K562 (cell line): Measurements from ENCODE around the gene CACNA1C. TPM values are rescaled to one million over a fixed set of nuclear protein-coding genes. Genes with fewer than 3 reads are reported as not detected.

ENCODE experiments used
- ATAC-seq: fragments of 200-7000 bp; cut with Tn5 transposase; 3 replicates; pipeline ENCODE4 v1.9.1; 2020; ENCODE audit warnings: moderate library complexity
- BruUV-seq: library from RNA; stranded (reverse); fragments of 400-500 nt; replicated peaks from 2 replicates; lab custom pipeline; 2021; lab: Mats Ljungman, UMichigan
- CTCF ChIA-PET: fragments of 300-600 bp; formaldehyde crosslinking; extraction: SDS; loops from one replicate; lab custom pipeline; 2021; ENCODE audit warnings: low intra/inter-chr PET ratio; lab: Yijun Ruan, JAX
- POLR2A ChIA-PET: fragments of 300-600, 350-650 bp; sonication (Branson Sonifier 250); formaldehyde crosslinking; extraction: SDS; loops from one replicate; lab custom pipeline; 2021; ENCODE audit warnings: antibody characterized with exemption, inconsistent platforms; lab: Yijun Ruan, JAX
- DNase-seq, 4 experiments: peaks; one replicate each; pipeline versions ENCODE4 v3.0.0 to v3.0.0-alpha.2; 2011 to 2018; ENCODE audit warnings: low spot score in 3 of 4, mixed read lengths in 3 of 4; ENCODE audit errors: extremely low read depth in 1 of 4
- FAIRE-seq: peaks from 2 replicates; lab custom pipeline; 2011; peaks lifted over from hg19 to GRCh38; lab: Jason Lieb, UNC
- H2AFZ ChIP-seq: 2 replicates; pipeline ENCODE4 v1.6.0; 2011; ENCODE audit warnings: low read depth, low read length, control low read depth, inconsistent platforms
- H3K27ac ChIP-seq: fragments of 200-600 bp; 3 replicates; pipeline ENCODE4 v1.8.0; 2011; ENCODE audit warnings: low read depth, mild to moderate bottlenecking, control low read depth, inconsistent platforms, low read length, moderate library complexity, mixed read lengths; ENCODE audit errors: extremely low read depth
- H3K27me3 ChIP-seq, 2 experiments: fragments of 300-600 bp in 1 of 2; 2 replicates in 1 of 2; 3 replicates in 1 of 2; pipeline versions ENCODE4 v1.6.0 to v1.8.0; 2011; ENCODE audit warnings: inconsistent platforms in 2 of 2, low read length in 2 of 2, mild to moderate bottlenecking in 1 of 2, mixed read lengths in 1 of 2, moderate library complexity in 1 of 2; ENCODE audit not compliant: control insufficient read depth in 2 of 2, insufficient read depth in 2 of 2
- H3K36me3 ChIP-seq: fragments of 300-600 bp; 3 replicates; pipeline ENCODE4 v1.8.0; 2011; ENCODE audit warnings: mild to moderate bottlenecking, low read length, inconsistent platforms; ENCODE audit not compliant: control insufficient read depth, insufficient read depth
- H3K4me1 ChIP-seq, 2 experiments: fragments of 200-600 bp in 1 of 2; replicated peaks in 1 of 2; 2 replicates in 1 of 2; 3 replicates in 1 of 2; pipeline versions ENCODE4 v1.5.1 to v1.8.0; 2011; ENCODE audit warnings: inconsistent platforms in 2 of 2, low read length in 2 of 2, mild to moderate bottlenecking in 1 of 2, mixed read lengths in 1 of 2, moderate library complexity in 1 of 2; ENCODE audit not compliant: control insufficient read depth in 2 of 2, insufficient read depth in 2 of 2
- H3K4me2 ChIP-seq: 2 replicates; pipeline ENCODE4 v1.6.1; 2011; ENCODE audit warnings: low read length, control low read depth, inconsistent platforms, mixed read lengths; ENCODE audit not compliant: insufficient read depth
- H3K4me3 ChIP-seq: fragments of 200-600 bp; sonication (generic), shearing (Covaris generic); 2 replicates; pipeline ENCODE4 v1.5.1; 2016; ENCODE audit warnings: control low read depth, inconsistent platforms
- H3K79me2 ChIP-seq: fragments of 200-600 bp; 3 replicates; pipeline ENCODE4 v1.8.0; 2011; ENCODE audit warnings: low read length, inconsistent platforms; ENCODE audit not compliant: control insufficient read depth, insufficient read depth
- H3K9ac ChIP-seq, 2 experiments: 2 replicates each; pipeline versions ENCODE4 v1.6.0 to v1.6.1; 2011; ENCODE audit warnings: low read depth in 2 of 2, low read length in 2 of 2, control low read depth in 1 of 2, inconsistent platforms in 1 of 2, mild to moderate bottlenecking in 1 of 2, mixed read lengths in 1 of 2; ENCODE audit not compliant: insufficient read depth in 1 of 2
- H3K9me1 ChIP-seq: one replicate; pipeline ENCODE4 v1.6.0; 2011; ENCODE audit warnings: inconsistent platforms, mild to moderate bottlenecking, low read length, moderate library complexity; ENCODE audit not compliant: control insufficient read depth, insufficient read depth
- H3K9me3 ChIP-seq: replicated peaks from 2 replicates; pipeline ENCODE4 v1.5.1; 2011; ENCODE audit warnings: low read depth, low read length, inconsistent platforms; ENCODE audit not compliant: control insufficient read depth, insufficient read depth
- H4K20me1 ChIP-seq: replicated peaks from 2 replicates; pipeline ENCODE4 v1.6.1; 2011; ENCODE audit warnings: low read length, inconsistent platforms, mixed read lengths; ENCODE audit not compliant: control insufficient read depth, insufficient read depth
- CREB1 ChIP-seq, 2 experiments: sonication (generic) in 1 of 2; formaldehyde crosslinking in 1 of 2; IDR thresholded peaks; 2 replicates each; pipeline versions ENCODE4 v1.6.1 to v1.8.0; 2012 to 2022; ENCODE audit warnings: inconsistent platforms in 1 of 2, mild to moderate bottlenecking in 1 of 2, missing genetic modification reagents in 1 of 2, moderate library complexity in 1 of 2
- E2F6 ChIP-seq, 2 experiments: IDR thresholded peaks; 2 replicates each; pipeline ENCODE4 v1.6.1; 2011; ENCODE audit warnings: borderline replicate concordance in 1 of 2, control low read depth in 1 of 2, low read depth in 1 of 2, low read length in 1 of 2, mild to moderate bottlenecking in 1 of 2, mixed read lengths in 1 of 2, moderate library complexity in 1 of 2; ENCODE audit not compliant: insufficient read depth in 1 of 2, insufficient read length in 1 of 2, poor library complexity in 1 of 2, severe bottlenecking in 1 of 2; ENCODE audit errors: extremely low read depth in 1 of 2
- HINFP ChIP-seq: fragments of 450-650 bp; conservative IDR thresholded peaks from 2 replicates; pipeline ENCODE4 v1.6.1; 2016; ENCODE audit warnings: missing genetic modification characterization, low read depth, mild to moderate bottlenecking, control low read depth, missing compliant biosample characterization
- MIER1 ChIP-seq: fragments of 450-650 bp; IDR thresholded peaks from 2 replicates; pipeline ENCODE4 v1.6.1; 2016; ENCODE audit warnings: antibody characterized with exemption, mild to moderate bottlenecking, low read depth
- NCOA6 ChIP-seq: fragments of 450-650 bp; IDR thresholded peaks from 2 replicates; pipeline ENCODE4 v1.6.1; 2017; ENCODE audit warnings: mild to moderate bottlenecking
- RFX5 ChIP-seq: IDR thresholded peaks from 2 replicates; pipeline ENCODE4 v1.6.1; 2011; ENCODE audit warnings: low read depth, mild to moderate bottlenecking, improper control_type of control experiment, low read length
- WGBS: fragments of 100-300 bp; shearing (Covaris generic); methylation state at CpG from one replicate; pipeline ENCODE4 v1.1.6; 2016; ENCODE audit warnings: low coverage, mixed read lengths; ENCODE audit not compliant: insufficient coverage; ENCODE audit errors: missing lambda C conversion rate; 5-methylcytosine and 5-hydroxymethylcytosine counted together
- in situ Hi-C: fragments of 300-500 bp; cut with MboI; formaldehyde crosslinking; loops from 4 replicates; pipeline ENCODE4 v1.15.0; 2018; ENCODE audit warnings: inconsistent platforms, mixed read lengths
- intact Hi-C: fragments of 100-400 bp; cut with micrococcal nuclease; formaldehyde crosslinking; loops from 2 replicates; pipeline ENCODE4 v1.14.2; 2022
- polyA plus RNA-seq, 8 experiments: library from polyadenylated mRNA; depleted of rRNA in 4 of 8; stranded (reverse) in 5 of 8; unstranded in 3 of 8; fragments of >200 nt; fragmentation: Nextera tagmentation in 2 of 8; fragmentation: Illumina TruSeq in 1 of 8; extraction: Ambion mirVana in 2 of 8; extraction: Trizol in 1 of 8; gene quantifications; 2 replicates each; pipeline versions ENCODE4 v1.2.1 to v1.2.3, GENCODE V29; 2011 to 2014; ENCODE audit warnings: inconsistent platforms in 1 of 8, missing spikeins in 1 of 8
- total RNA-seq, 7 experiments: library from RNA; depleted of rRNA in 6 of 7; stranded (reverse); fragments of >200 nt in 6 of 7; fragmentation: Illumina TruSeq in 2 of 7; extraction: Trizol in 2 of 7; gene quantifications; 2 replicates each; pipeline versions ENCODE4 v1.2.1 to v1.2.3, GENCODE V29; 2011 to 2021; ENCODE audit warnings: low replicate concordance in 1 of 7

Gene CACNA1C
- total and polyA plus RNA-seq, 9 of the 15 experiments (the other 6 are each of a cell fraction or from before 2014, with no cell fraction given) = not detected

DNA sequence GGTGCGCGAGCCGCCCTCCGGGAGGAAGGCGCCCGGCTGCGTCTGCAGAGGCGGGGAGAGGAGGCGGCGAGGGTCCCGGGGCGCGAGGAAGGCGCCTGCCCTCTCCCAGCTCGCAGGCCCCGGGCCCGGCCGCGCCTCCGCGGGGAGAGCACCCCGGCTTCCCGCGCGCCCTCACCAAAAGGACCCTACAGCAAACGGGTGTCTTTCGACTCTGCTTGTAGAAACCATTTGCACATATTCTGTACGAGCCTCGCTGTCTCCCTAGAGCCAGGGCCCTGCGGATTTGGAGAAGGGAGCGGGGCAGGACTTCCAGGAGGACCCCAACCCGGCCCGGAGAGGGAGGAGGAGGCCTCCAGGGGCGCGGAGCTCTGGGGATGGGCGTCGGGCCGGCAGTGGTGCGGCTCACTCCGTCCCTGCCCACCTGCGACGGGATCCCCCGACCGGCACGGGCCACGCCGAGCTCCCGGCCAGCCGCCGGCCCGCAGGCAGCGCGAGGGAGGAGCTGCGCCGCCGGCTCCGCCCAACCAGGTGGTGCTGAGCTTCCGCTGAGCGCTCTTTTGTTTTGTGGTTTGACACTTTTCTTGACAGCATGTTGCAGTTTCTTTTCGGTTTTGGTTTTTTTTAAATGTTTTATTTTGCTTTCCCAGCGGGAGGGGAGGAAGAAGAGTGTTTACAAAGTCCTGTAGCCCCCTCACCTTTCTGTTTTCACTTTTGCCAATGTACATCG lies 638.7 kb downstream of the CACNA1C start:
- H3K4me1 ChIP-seq = peaks cover 0 to 11% of the 10 kb centered on the region in 2 experiments; a peak in 2 of 5 replicates
- no peaks in the 10 kb centered on the region for H3K36me3 ChIP-seq
- no peak overlapping the region for H2AFZ ChIP-seq
- FAIRE-seq (no peak), DNase-seq (peak in 2 of 4 experiments; percentile 18 to 29)
- intact Hi-C loops = no loop called here
- peaks cover 8 to 23% of the 10 kb centered on the region in 2 experiments; a peak in 4 of 5 replicates for H3K27me3 ChIP-seq
- in situ Hi-C loops = no loop called here
- H3K9me1 ChIP-seq = no peaks in the 10 kb centered on the region
- CTCF ChIA-PET = no interaction called here
- H3K27ac ChIP-seq = no peak overlapping the region
- no peak overlapping the region for H3K4me2 ChIP-seq
- BruUV-seq = no TSS peak
- no peak for TF ChIP-seq MIER1
- no peak for TF ChIP-seq RFX5
- no peak for TF ChIP-seq HINFP
- TF ChIP-seq E2F6 (IDR thresholded peaks at IDR 0.05; ENCODE audit: borderline replicate concordance in 1 of 2, extremely low read depth in 1 of 2, insufficient read depth in 1 of 2, insufficient read length in 1 of 2, low read depth in 1 of 2, low read length in 1 of 2, poor library complexity in 1 of 2, severe bottlenecking in 1 of 2) = peak in 1 of 2 experiments; percentile 36
- TF ChIP-seq NCOA6 = no peak
- no peak for TF ChIP-seq CREB1 (IDR thresholded peaks at IDR 0.05)
- TF ChIP-seq CREB1 (CRISPR knock-in tag; IDR thresholded peaks at IDR 0.05) = no peak
- TF ChIP-seq, all 486 proteins: peak for 1
- POLR2A ChIA-PET = no interaction called here
- WGBS = 3% methylated on average over 11 of the region's 62 CpGs
- H4K20me1 ChIP-seq = no peaks in the 10 kb centered on the region
- 0 out of 3 replicates have a peak, but pooled peaks have one; percentile 40 for ATAC-seq
- no peak overlapping the region for H3K4me3 ChIP-seq
- H3K9ac ChIP-seq = no peak overlapping the region
- H3K79me2 ChIP-seq = no peaks in the 10 kb centered on the region
- no peaks in the 10 kb centered on the region for H3K9me3 ChIP-seq
